ENCODE measurements around the gene TSPAN16. TPM values are rescaled to one million over a fixed set of nuclear protein-coding genes. Genes with fewer than 3 reads are reported as not detected.

TSPAN16 gene
- total and polyA plus RNA-seq, 2 donors (not counting 3 experiments of a cell fraction or from before 2014, with no cell fraction given): not detected

GRCh38 chr19:11324748-11325389 is 28.9 kb downstream of the TSPAN16 start:
- ChIA-PET CTCF (interaction anchor here (1.4 to 2.2 kb wide), 4 partner anchors 15 to 50 kb away, joined by 3 to 10 read pairs (median 4); partner anchors contain the start of gene RAB3D), POLR2A (interaction anchor here (0.7 kb wide), 1 partner anchor 28 kb away, joined by 3 read pairs; no protein-coding TSS in a partner anchor)
- no peak overlapping the region for H3K4me3 ChIP-seq (replicated peaks in 1 of 3; ENCODE audit: insufficient read depth in 1 of 3, low read depth in 1 of 3, low read length in 3 of 3)
- no peak overlapping the region for H3K9ac ChIP-seq (replicated peaks; ENCODE audit: extremely low read depth, insufficient read depth, low read length)
- FAIRE-seq (no peak), DNase-seq (ENCODE audit: low read depth, low spot score) (no peak)
- dilution Hi-C loops (cut with MboI; ENCODE audit: extremely low pct_ligation_motif_present, low sequenced_read_pairs) (no loop called here), intact Hi-C loops (cut with micrococcal nuclease) (no loop called here)
- H3K36me3 ChIP-seq (ENCODE audit: control insufficient read depth in 2 of 2, extremely low read depth in 1 of 2, insufficient read depth in 2 of 2, low read length in 2 of 2): peaks cover 0 to 9% of the 10 kb centered on the region in 2 experiments
- no peaks in the 10 kb centered on the region for H3K27me3 ChIP-seq (ENCODE audit: control insufficient read depth in 2 of 2, insufficient read depth in 2 of 2, low read length in 2 of 2)
- TF ChIP-seq, protein P1, sequence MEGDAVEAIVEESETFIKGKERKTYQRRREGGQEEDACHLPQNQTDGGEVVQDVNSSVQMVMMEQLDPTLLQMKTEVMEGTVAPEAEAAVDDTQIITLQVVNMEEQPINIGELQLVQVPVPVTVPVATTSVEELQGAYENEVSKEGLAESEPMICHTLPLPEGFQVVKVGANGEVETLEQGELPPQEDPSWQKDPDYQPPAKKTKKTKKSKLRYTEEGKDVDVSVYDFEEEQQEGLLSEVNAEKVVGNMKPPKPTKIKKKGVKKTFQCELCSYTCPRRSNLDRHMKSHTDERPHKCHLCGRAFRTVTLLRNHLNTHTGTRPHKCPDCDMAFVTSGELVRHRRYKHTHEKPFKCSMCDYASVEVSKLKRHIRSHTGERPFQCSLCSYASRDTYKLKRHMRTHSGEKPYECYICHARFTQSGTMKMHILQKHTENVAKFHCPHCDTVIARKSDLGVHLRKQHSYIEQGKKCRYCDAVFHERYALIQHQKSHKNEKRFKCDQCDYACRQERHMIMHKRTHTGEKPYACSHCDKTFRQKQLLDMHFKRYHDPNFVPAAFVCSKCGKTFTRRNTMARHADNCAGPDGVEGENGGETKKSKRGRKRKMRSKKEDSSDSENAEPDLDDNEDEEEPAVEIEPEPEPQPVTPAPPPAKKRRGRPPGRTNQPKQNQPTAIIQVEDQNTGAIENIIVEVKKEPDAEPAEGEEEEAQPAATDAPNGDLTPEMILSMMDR (IDR thresholded peaks at IDR 0.05; ENCODE audit: extremely low read depth in 1 of 2, insufficient read depth in 1 of 2, low read depth in 1 of 2, low read length in 2 of 2): no peak
- TF ChIP-seq POLR2A (IDR thresholded peaks at IDR 0.05; ENCODE audit: low read depth, low read length) (no peak), FOS (IDR thresholded peaks at IDR 0.05; ENCODE audit: borderline replicate concordance, insufficient read depth, low read length) (no peak), EZH2 (IDR thresholded peaks at IDR 0.05; ENCODE audit: borderline replicate concordance, low read depth, low read length, severe bottlenecking) (no peak), GATA2 (IDR thresholded peaks at IDR 0.05; ENCODE audit: insufficient read depth, insufficient read length, low read depth, low read length) (no peak), JUN (IDR thresholded peaks at IDR 0.05; ENCODE audit: borderline replicate concordance, insufficient read depth, insufficient read length, low read depth) (no peak), POLR2AphosphoS5 (IDR thresholded peaks at IDR 0.05; ENCODE audit: insufficient read depth, low read depth, low read length) (no peak), MYC (IDR thresholded peaks at IDR 0.05; ENCODE audit: low read depth, low read length) (no peak), MAX (IDR thresholded peaks at IDR 0.05; ENCODE audit: insufficient read depth, insufficient read length) (no peak)
- no peaks in the 10 kb centered on the region for H3K79me2 ChIP-seq (ENCODE audit: control insufficient read depth, insufficient read depth, low read length)
- no peaks in the 10 kb centered on the region for H4K20me1 ChIP-seq (replicated peaks; ENCODE audit: control insufficient read depth, extremely low read depth, insufficient read depth, low read length)
- H3K9me1 ChIP-seq (replicated peaks; ENCODE audit: control insufficient read depth, extremely low read depth, insufficient read depth, low read length): no peaks in the 10 kb centered on the region
- peaks cover 7% of the 10 kb centered on the region for H3K4me1 ChIP-seq (ENCODE audit: control insufficient read depth, extremely low read depth, insufficient read depth, low read length)
- H3K27ac ChIP-seq (ENCODE audit: insufficient read depth, low read depth, low read length): no peak overlapping the region
- BruUV-seq (replicated peaks): no TSS peak
- H2AFZ ChIP-seq (ENCODE audit: low read depth, low read length): no peak overlapping the region
- H3K9me3 ChIP-seq (replicated peaks; ENCODE audit: control insufficient read depth, insufficient read depth, low read length): no peaks in the 10 kb centered on the region
- H3K4me2 ChIP-seq (ENCODE audit: insufficient read depth, low read length): no peak overlapping the region
